Ramos (cell line): ENCODE results near the gene KRT73.

Experiments
- in situ Hi-C: fragments of 300-500 bp; cut with MboI; formaldehyde crosslinking; loops from one replicate; pipeline ENCODE4 v1.14.3; 2022; ENCODE audit warnings: low sequenced_read_pairs; ENCODE audit not compliant: unreplicated experiment

The KRT73 gene

GRCh38 chr12:52577316-52577715 lies 41.0 kb downstream of the KRT73 start:
- in situ Hi-C loops, result no loop called here

GRCh38 chr12:52575948-52576347 lies 42.4 kb downstream of the KRT73 start:
- in situ Hi-C loops, result no loop called here

- in situ Hi-C loops, result no loop called here
Observed at GRCh38 chr12:52575256-52575655, 43.1 kb downstream of the KRT73 start.

GRCh38 chr12:52573743-52574142 lies 44.6 kb downstream of the KRT73 start, which contains the start of gene KRT74:
TSS of gene KRT74 (minus strand) at chr12:52573843. CDS start at chr12:52573777, 66 bp downstream.
- in situ Hi-C loops, result no loop called here

DNA sequence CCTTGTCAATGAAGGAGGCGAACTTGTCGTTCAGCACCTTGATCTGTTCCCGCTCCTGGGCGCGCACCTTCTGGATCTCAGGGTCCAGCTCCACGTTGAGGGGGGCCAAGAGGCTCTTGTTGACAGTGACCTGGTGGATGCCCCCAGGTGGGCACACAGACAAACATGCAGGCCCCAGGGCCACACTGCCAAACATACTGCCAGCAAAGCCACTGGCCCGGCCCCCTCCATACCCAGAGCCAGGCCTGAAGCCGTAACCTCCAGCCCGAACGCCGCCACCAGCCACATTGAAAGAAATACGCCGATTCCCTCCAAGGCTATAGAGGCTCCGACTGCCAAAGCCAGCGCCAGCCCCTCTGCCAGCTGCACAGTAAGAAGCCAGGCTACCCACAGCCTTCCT lies 45.1 kb downstream of the KRT73 start:
- in situ Hi-C loops, result no loop called here

GRCh38 chr12:52570511-52570910 lies 47.8 kb downstream of the KRT73 start:
- in situ Hi-C loops, result no loop called here

GRCh38 chr12:52568111-52568510 lies 50.2 kb downstream of the KRT73 start:
- in situ Hi-C loops, result no loop called here

GRCh38 chr12:52566847-52567291 lies 51.5 kb downstream of the KRT73 start:
- in situ Hi-C loops, result no loop called here

DNA sequence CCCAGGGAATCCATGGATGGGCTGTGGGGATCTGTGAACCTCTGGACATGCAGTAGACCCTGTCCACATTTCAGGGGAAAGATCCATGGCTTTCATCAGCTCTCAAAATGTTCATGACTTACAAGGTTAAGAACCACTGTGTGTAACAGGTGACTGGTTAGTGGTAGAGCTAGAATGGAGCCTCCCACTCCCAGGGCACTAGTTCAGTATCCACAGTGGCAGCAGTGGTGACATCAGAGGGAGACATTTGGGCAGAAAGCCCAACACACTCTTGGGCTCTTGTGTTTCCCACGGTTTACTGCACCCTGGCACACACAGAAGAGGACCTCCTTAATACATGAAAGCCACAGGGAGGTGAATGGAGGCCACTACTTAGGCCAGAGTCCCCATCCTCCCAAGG lies 53.8 kb downstream of the KRT73 start:
- in situ Hi-C loops, result no loop called here

GRCh38 chr12:52561880-52562449 lies 56.4 kb downstream of the KRT73 start:
- in situ Hi-C loops, result no loop called here

DNA sequence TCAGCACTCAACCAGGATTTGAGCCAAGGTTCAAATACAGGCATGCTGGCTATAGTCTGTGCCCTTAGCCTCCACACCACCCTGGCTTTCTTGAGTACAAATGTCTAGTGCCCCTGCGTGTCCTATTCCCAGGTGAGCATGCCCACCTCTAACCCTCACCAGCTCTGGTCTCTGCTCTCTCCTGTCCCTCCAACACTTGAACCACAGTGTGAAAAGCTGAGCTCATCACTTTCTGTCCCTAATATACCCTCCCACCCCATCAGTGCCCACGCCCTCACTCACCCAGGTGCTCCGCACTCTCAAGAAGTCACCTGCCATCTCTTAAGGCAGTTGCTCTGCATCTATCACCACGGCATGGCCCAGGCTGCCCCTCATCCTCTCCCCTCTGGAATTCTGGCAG lies 58.4 kb downstream of the KRT73 start:
- in situ Hi-C loops, result no loop called here

- in situ Hi-C loops, result no loop called here
Observed at GRCh38 chr12:52558781-52559445, 59.4 kb downstream of the KRT73 start.
